K562 (cell line): ENCODE data around the gene PPP6R3. TPM values are rescaled to one million over a fixed set of nuclear protein-coding genes. Genes with fewer than 3 reads are reported as not detected.

Source experiments
- ATAC-seq: fragments of 200-7000 bp; cut with Tn5 transposase; 3 replicates; pipeline ENCODE4 v1.9.1; 2020; ENCODE audit warnings: moderate library complexity
- BruUV-seq: library from RNA; stranded (reverse); fragments of 400-500 nt; replicated peaks from 2 replicates; lab custom pipeline; 2021; lab: Mats Ljungman, UMichigan
- CTCF ChIA-PET: fragments of 300-600 bp; formaldehyde crosslinking; extraction: SDS; loops from one replicate; lab custom pipeline; 2021; ENCODE audit warnings: low intra/inter-chr PET ratio; lab: Yijun Ruan, JAX
- POLR2A ChIA-PET: fragments of 300-600, 350-650 bp; sonication (Branson Sonifier 250); formaldehyde crosslinking; extraction: SDS; loops from one replicate; lab custom pipeline; 2021; ENCODE audit warnings: antibody characterized with exemption, inconsistent platforms; lab: Yijun Ruan, JAX
- DNase-seq, 4 experiments: peaks; one replicate each; pipeline versions ENCODE4 v3.0.0 to v3.0.0-alpha.2; 2011 to 2018; ENCODE audit warnings: low spot score in 3 of 4, mixed read lengths in 3 of 4; ENCODE audit errors: extremely low read depth in 1 of 4
- FAIRE-seq: peaks from 2 replicates; lab custom pipeline; 2011; peaks lifted over from hg19 to GRCh38; lab: Jason Lieb, UNC
- H2AFZ ChIP-seq: 2 replicates; pipeline ENCODE4 v1.6.0; 2011; ENCODE audit warnings: low read depth, low read length, control low read depth, inconsistent platforms
- H3K27ac ChIP-seq: fragments of 200-600 bp; 3 replicates; pipeline ENCODE4 v1.8.0; 2011; ENCODE audit warnings: low read depth, mild to moderate bottlenecking, control low read depth, inconsistent platforms, low read length, moderate library complexity, mixed read lengths; ENCODE audit errors: extremely low read depth
- H3K27me3 ChIP-seq, 2 experiments: fragments of 300-600 bp in 1 of 2; 2 replicates in 1 of 2; 3 replicates in 1 of 2; pipeline versions ENCODE4 v1.6.0 to v1.8.0; 2011; ENCODE audit warnings: inconsistent platforms in 2 of 2, low read length in 2 of 2, mild to moderate bottlenecking in 1 of 2, mixed read lengths in 1 of 2, moderate library complexity in 1 of 2; ENCODE audit not compliant: control insufficient read depth in 2 of 2, insufficient read depth in 2 of 2
- H3K36me3 ChIP-seq: fragments of 300-600 bp; 3 replicates; pipeline ENCODE4 v1.8.0; 2011; ENCODE audit warnings: mild to moderate bottlenecking, low read length, inconsistent platforms; ENCODE audit not compliant: control insufficient read depth, insufficient read depth
- H3K4me1 ChIP-seq, 2 experiments: fragments of 200-600 bp in 1 of 2; replicated peaks in 1 of 2; 2 replicates in 1 of 2; 3 replicates in 1 of 2; pipeline versions ENCODE4 v1.5.1 to v1.8.0; 2011; ENCODE audit warnings: inconsistent platforms in 2 of 2, low read length in 2 of 2, mild to moderate bottlenecking in 1 of 2, mixed read lengths in 1 of 2, moderate library complexity in 1 of 2; ENCODE audit not compliant: control insufficient read depth in 2 of 2, insufficient read depth in 2 of 2
- H3K4me2 ChIP-seq: 2 replicates; pipeline ENCODE4 v1.6.1; 2011; ENCODE audit warnings: low read length, control low read depth, inconsistent platforms, mixed read lengths; ENCODE audit not compliant: insufficient read depth
- H3K4me3 ChIP-seq: fragments of 200-600 bp; sonication (generic), shearing (Covaris generic); 2 replicates; pipeline ENCODE4 v1.5.1; 2016; ENCODE audit warnings: control low read depth, inconsistent platforms
- H3K79me2 ChIP-seq: fragments of 200-600 bp; 3 replicates; pipeline ENCODE4 v1.8.0; 2011; ENCODE audit warnings: low read length, inconsistent platforms; ENCODE audit not compliant: control insufficient read depth, insufficient read depth
- H3K9ac ChIP-seq, 2 experiments: 2 replicates each; pipeline versions ENCODE4 v1.6.0 to v1.6.1; 2011; ENCODE audit warnings: low read depth in 2 of 2, low read length in 2 of 2, control low read depth in 1 of 2, inconsistent platforms in 1 of 2, mild to moderate bottlenecking in 1 of 2, mixed read lengths in 1 of 2; ENCODE audit not compliant: insufficient read depth in 1 of 2
- H3K9me1 ChIP-seq: one replicate; pipeline ENCODE4 v1.6.0; 2011; ENCODE audit warnings: inconsistent platforms, mild to moderate bottlenecking, low read length, moderate library complexity; ENCODE audit not compliant: control insufficient read depth, insufficient read depth
- H3K9me3 ChIP-seq: replicated peaks from 2 replicates; pipeline ENCODE4 v1.5.1; 2011; ENCODE audit warnings: low read depth, low read length, inconsistent platforms; ENCODE audit not compliant: control insufficient read depth, insufficient read depth
- H4K20me1 ChIP-seq: replicated peaks from 2 replicates; pipeline ENCODE4 v1.6.1; 2011; ENCODE audit warnings: low read length, inconsistent platforms, mixed read lengths; ENCODE audit not compliant: control insufficient read depth, insufficient read depth
- ARID3B ChIP-seq: fragments of 250-450 bp; sonication (Bioruptor Pico); IDR thresholded peaks from 2 replicates; pipeline ENCODE4 v1.4.0; 2020; ENCODE audit warnings: borderline replicate concordance
- HMGN3 ChIP-seq: IDR thresholded peaks from 2 replicates; pipeline ENCODE4 v1.6.1; 2011; ENCODE audit warnings: borderline replicate concordance, low read depth, mild to moderate bottlenecking, mixed read lengths, low read length; ENCODE audit not compliant: insufficient read length; ENCODE audit errors: extremely low read depth
- WGBS: fragments of 100-300 bp; shearing (Covaris generic); methylation state at CpG from one replicate; pipeline ENCODE4 v1.1.6; 2016; ENCODE audit warnings: low coverage, mixed read lengths; ENCODE audit not compliant: insufficient coverage; ENCODE audit errors: missing lambda C conversion rate; 5-methylcytosine and 5-hydroxymethylcytosine counted together
- in situ Hi-C: fragments of 300-500 bp; cut with MboI; formaldehyde crosslinking; loops from 4 replicates; pipeline ENCODE4 v1.15.0; 2018; ENCODE audit warnings: inconsistent platforms, mixed read lengths
- intact Hi-C: fragments of 100-400 bp; cut with micrococcal nuclease; formaldehyde crosslinking; loops from 2 replicates; pipeline ENCODE4 v1.14.2; 2022
- polyA plus RNA-seq, 8 experiments: library from polyadenylated mRNA; depleted of rRNA in 4 of 8; stranded (reverse) in 5 of 8; unstranded in 3 of 8; fragments of >200 nt; fragmentation: Nextera tagmentation in 2 of 8; fragmentation: Illumina TruSeq in 1 of 8; extraction: Ambion mirVana in 2 of 8; extraction: Trizol in 1 of 8; gene quantifications; 2 replicates each; pipeline versions ENCODE4 v1.2.1 to v1.2.3, GENCODE V29; 2011 to 2014; ENCODE audit warnings: inconsistent platforms in 1 of 8, missing spikeins in 1 of 8
- total RNA-seq, 7 experiments: library from RNA; depleted of rRNA in 6 of 7; stranded (reverse); fragments of >200 nt in 6 of 7; fragmentation: Illumina TruSeq in 2 of 7; extraction: Trizol in 2 of 7; gene quantifications; 2 replicates each; pipeline versions ENCODE4 v1.2.1 to v1.2.3, GENCODE V29; 2011 to 2021; ENCODE audit warnings: low replicate concordance in 1 of 7

PPP6R3 gene
- total and polyA plus RNA-seq, 9 of the 15 experiments (the other 6 are each of a cell fraction or from before 2014, with no cell fraction given) = 20.3 to 117 (median 80.6) TPM

DNA sequence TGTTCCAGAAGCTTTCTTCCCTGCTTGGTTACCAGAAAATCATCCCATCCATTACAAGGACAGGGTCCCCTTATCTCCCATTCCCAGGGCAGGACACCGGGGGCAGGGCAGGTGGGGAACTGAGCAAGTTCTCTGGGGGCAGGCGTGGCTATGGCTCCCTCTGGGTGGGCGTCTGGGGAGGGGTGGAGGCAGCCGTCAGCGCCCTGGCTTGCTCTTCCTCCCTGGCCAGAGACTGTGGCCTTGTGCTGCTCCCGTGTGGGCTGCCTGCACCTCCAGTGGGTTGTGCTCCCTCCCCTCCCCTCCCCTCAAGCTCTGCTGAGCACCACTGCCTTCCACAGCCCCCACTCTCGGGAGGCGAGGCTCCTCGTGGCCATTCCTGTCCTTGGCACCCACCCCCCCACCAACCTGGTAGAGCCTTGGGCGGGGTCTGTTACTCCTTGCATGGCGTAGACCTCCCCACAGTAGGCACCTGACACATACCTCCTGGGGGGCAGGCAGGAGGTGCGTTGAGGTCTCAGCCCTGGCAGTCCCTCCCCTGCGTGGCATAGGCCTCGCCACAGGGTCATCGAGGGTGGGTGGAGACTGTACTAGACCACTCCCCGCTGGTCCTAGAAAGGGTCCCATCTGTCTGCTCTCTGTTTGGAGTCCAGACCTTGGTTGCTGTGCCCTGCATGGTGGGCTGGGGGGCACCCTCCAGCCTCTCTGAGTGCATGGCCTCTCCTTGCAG lies 24.2 kb upstream of the PPP6R3 start:
- intact Hi-C loops = no loop called here
- WGBS = 75% methylated on average over 7 of the region's 16 CpGs
- CTCF ChIA-PET = no interaction called here

More for the DNA sequence above, 24.2 kb upstream of the PPP6R3 start:
- Histone ChIP-seq H3K79me2 (no peaks in the 10 kb centered on the region), H3K4me1 (peaks cover 15 to 51% of the 10 kb centered on the region in 2 experiments; a peak in 4 of 5 replicates), H3K4me2 (no peak overlapping the region), H3K27ac (peak overlapping the region; percentile 79; the same call in 2 of the 3 replicates), H3K36me3 (peaks cover 67% of the 10 kb centered on the region; the same call in 2 of the 3 replicates), H3K9ac (peak overlapping the region in 1 of 2 experiments; percentile 73; a peak in 3 of 4 replicates), H2AFZ (no peak overlapping the region), H3K4me3 (no peak overlapping the region), H3K9me3 (no peaks in the 10 kb centered on the region), H3K9me1 (peaks cover 12% of the 10 kb centered on the region), H3K27me3 (no peaks in the 10 kb centered on the region), H4K20me1 (no peaks in the 10 kb centered on the region; the same call in 1 of the 2 replicates)
- in situ Hi-C loops = no loop called here
- POLR2A ChIA-PET = interaction anchor here (0.6 to 1.0 kb wide), 2 partner anchors 26 to 60 kb away, joined by 3 read pairs; no protein-coding TSS in a partner anchor
- BruUV-seq = no TSS peak
- DNase-seq = no peak
- FAIRE-seq = no peak
- peak; percentile 36 for TF ChIP-seq HMGN3
- TF ChIP-seq ARID3B (CRISPR knock-in tag) = no peak
- no peak for ATAC-seq
